Aorta (tissue), 5 donors: ENCODE measurements around the gene ALDH1L1. TPM values are rescaled to one million over a fixed set of nuclear protein-coding genes. Genes with fewer than 3 reads are reported as not detected.
"Not testable (repeated sequence)": the region's sequence is repeated elsewhere in the genome, so short reads cannot be mapped to it uniquely, and the experiment has no call there.

ENCODE experiments used
- ATAC-seq: fragments of 200-7000 bp; cut with Tn5 transposase; one replicate; pipeline ENCODE4 v1.9.1; 2022; ENCODE audit warnings: moderate library complexity; ENCODE audit not compliant: low FRiP score
- DNase-seq, 2 donors: peaks; one replicate each; pipeline ENCODE4 v3.0.0-alpha.2; 2020
- H3K27ac ChIP-seq, 2 donors: one replicate each; pipeline ENCODE4 v1.5.1; 2013; ENCODE audit warnings: low read length in 2 of 2, mild to moderate bottlenecking in 2 of 2, moderate library complexity in 2 of 2, control low read depth in 1 of 2, inconsistent platforms in 1 of 2, low read depth in 1 of 2
- H3K27me3 ChIP-seq, 2 donors: one replicate each; pipeline ENCODE4 v1.6.1; 2013; ENCODE audit warnings: control low read depth in 1 of 2, low read length in 1 of 2, mild to moderate bottlenecking in 1 of 2, moderate library complexity in 1 of 2; ENCODE audit not compliant: insufficient read depth in 2 of 2, control insufficient read depth in 1 of 2
- H3K36me3 ChIP-seq, 2 donors: one replicate each; pipeline ENCODE4 v1.6.1; 2013; ENCODE audit warnings: control low read depth in 1 of 2, low read length in 1 of 2, mild to moderate bottlenecking in 1 of 2; ENCODE audit not compliant: insufficient read depth in 2 of 2, control insufficient read depth in 1 of 2
- H3K4me1 ChIP-seq, 2 donors: one replicate each; pipeline ENCODE4 v1.6.1; 2013; ENCODE audit warnings: low read length in 2 of 2, control low read depth in 1 of 2, mild to moderate bottlenecking in 1 of 2, moderate library complexity in 1 of 2; ENCODE audit not compliant: insufficient read depth in 2 of 2, control insufficient read depth in 1 of 2
- H3K4me3 ChIP-seq, 2 donors: one replicate each; pipeline ENCODE4 v1.5.1; 2013; ENCODE audit warnings: low read length in 2 of 2, control low read depth in 1 of 2, mild to moderate bottlenecking in 1 of 2
- H3K9me3 ChIP-seq: one replicate; pipeline ENCODE4 v1.6.1; 2013; ENCODE audit warnings: mild to moderate bottlenecking, low read length; ENCODE audit not compliant: control insufficient read depth
- WGBS, 2 donors: extraction: QIAGEN DNeasy Blood & Tissue Kit; methylation state at CpG; one replicate each; pipeline ENCODE4 v1.1.7; 2013; 5-methylcytosine and 5-hydroxymethylcytosine counted together
- intact Hi-C, 2 donors: fragments of 100-400 bp; cut with DNase I; formaldehyde crosslinking; loops; one replicate each; pipeline versions ENCODE4 v1.14.2 to v1.15.0; 2022
- polyA plus RNA-seq, 2 donors: library from polyadenylated mRNA; stranded (reverse); fragments of 200-250 nt; gene quantifications; one replicate each; pipeline ENCODE4 v1.2.3, GENCODE V29; 2013
- total RNA-seq, 2 donors: library from RNA; stranded (reverse); fragmentation: NEBNext Ultra II Directional; extraction: Animal tissue kit (Norgen Biotek cat#: 25700); gene quantifications; one replicate each; pipeline ENCODE4 v1.2.1, GENCODE V29; 2021
- donor health status: healthy with polysubstance abuse.
- donor health status: Bipolar disorder and iron deficiency.
- donor health status: DM: no; HTN: no; CAD: no.
- donor health status: DM: no; HTN: no; CAD: no.
- donor health status: DM: yes; HTN: yes; CAD: no.

ALDH1L1 gene
- total and polyA plus RNA-seq, 4 donors, result 10.9 to 91.2 (median 22.8) TPM

DNA sequence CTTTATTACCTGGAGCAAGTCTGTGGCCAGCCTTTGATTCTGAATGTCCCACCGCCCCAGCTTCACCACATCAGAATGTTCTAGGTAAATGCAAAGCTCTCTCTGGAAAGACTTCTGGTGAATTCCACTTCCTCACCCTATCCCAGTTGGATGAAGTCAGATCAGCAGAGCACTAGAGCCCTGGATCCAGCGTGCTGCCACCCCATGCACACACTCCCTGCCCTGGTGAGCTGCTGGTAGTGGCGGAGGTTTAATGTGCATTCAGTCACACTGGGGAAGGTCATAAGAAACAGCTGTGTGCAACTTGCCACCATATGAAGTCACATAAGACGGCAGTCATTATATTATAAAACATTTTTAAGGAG lies 80.1 kb downstream of the ALDH1L1 start:
- 25 to 37% methylated on average over 4 of the region's 4 CpGs for WGBS, 2 donors
- intact Hi-C loops, result loop anchor here in 1 of 2 donors (1.0 to 5.0 kb wide), 3 partner anchors 16 to 108 kb away; partner anchors contain the start of gene SLC41A3
- DNase-seq (no peak), ATAC-seq (no peak)
- Histone ChIP-seq H3K4me3 (no peak overlapping the region), H3K27me3 (no peaks in the 10 kb centered on the region), H3K4me1 (peaks cover 2 to 7% of the 10 kb centered on the region in 2 donors), H3K27ac (peak overlapping the region; percentile 59 to 61), H3K9me3 (no peaks in the 10 kb centered on the region), H3K36me3 (no peaks in the 10 kb centered on the region)

- H3K4me3 ChIP-seq, result no peak overlapping the region
- WGBS, 2 donors, result 56 to 67% methylated on average over 2 of the region's 2 CpGs
- peaks cover 2 to 7% of the 10 kb centered on the region in 2 donors for H3K4me1 ChIP-seq
Measured at GRCh38 chr3:126098391-126098858, 82.0 kb downstream of the ALDH1L1 start.

GRCh38 chr3:126097801-126098200 lies 82.6 kb downstream of the ALDH1L1 start:
- Histone ChIP-seq H3K4me3 (no peak overlapping the region), H3K4me1 (peaks cover 2 to 7% of the 10 kb centered on the region in 2 donors), H3K27ac (no peak overlapping the region), H3K27me3 (no peaks in the 10 kb centered on the region), H3K36me3 (no peaks in the 10 kb centered on the region), H3K9me3 (no peaks in the 10 kb centered on the region)
- DNase-seq, result no peak
- intact Hi-C loops, result no loop called here
- ATAC-seq, result no peak

More at GRCh38 chr3:126098391-126098858, 82.0 kb downstream of the ALDH1L1 start:
- Histone ChIP-seq H3K9me3 (no peaks in the 10 kb centered on the region), H3K36me3 (no peaks in the 10 kb centered on the region), H3K27me3 (no peaks in the 10 kb centered on the region), H3K27ac (peak overlapping the region in 1 of 2 donors; percentile 26)
- DNase-seq, result no peak
- intact Hi-C loops, result no loop called here
- no peak for ATAC-seq

- 78 to 95% methylated on average over 6 of the region's 6 CpGs for WGBS, 2 donors
Measured at GRCh38 chr3:126096274-126096673, 84.1 kb downstream of the ALDH1L1 start.

GRCh38 chr3:126092128-126092527 lies 88.3 kb downstream of the ALDH1L1 start:
- H3K4me3 ChIP-seq, H3K27ac ChIP-seq, ATAC-seq, DNase-seq, H3K27me3 ChIP-seq, intact Hi-C loops, H3K36me3 ChIP-seq, H3K9me3 ChIP-seq, H3K4me1 ChIP-seq: not testable (repeated sequence)
- 96 to 97% methylated on average over 5 of the region's 5 CpGs for WGBS, 2 donors

More at GRCh38 chr3:126096274-126096673, 84.1 kb downstream of the ALDH1L1 start:
- H3K9me3 ChIP-seq, DNase-seq, H3K27ac ChIP-seq, H3K27me3 ChIP-seq, H3K36me3 ChIP-seq, H3K4me3 ChIP-seq, ATAC-seq, intact Hi-C loops, H3K4me1 ChIP-seq: not testable (repeated sequence)

GRCh38 chr3:126087552-126088175 lies 92.7 kb downstream of the ALDH1L1 start:
- no peak overlapping the region for H3K4me3 ChIP-seq
- ATAC-seq, result no peak
- intact Hi-C loops, result no loop called here
- no peak for DNase-seq
- no peaks in the 10 kb centered on the region for H3K9me3 ChIP-seq
- no peaks in the 10 kb centered on the region for H3K27me3 ChIP-seq
- no peaks in the 10 kb centered on the region for H3K36me3 ChIP-seq
- WGBS, 2 donors, result 100% methylated on average over 1 of the region's 1 CpG
- H3K4me1 ChIP-seq, result no peaks in the 10 kb centered on the region
- no peak overlapping the region for H3K27ac ChIP-seq

DNA sequence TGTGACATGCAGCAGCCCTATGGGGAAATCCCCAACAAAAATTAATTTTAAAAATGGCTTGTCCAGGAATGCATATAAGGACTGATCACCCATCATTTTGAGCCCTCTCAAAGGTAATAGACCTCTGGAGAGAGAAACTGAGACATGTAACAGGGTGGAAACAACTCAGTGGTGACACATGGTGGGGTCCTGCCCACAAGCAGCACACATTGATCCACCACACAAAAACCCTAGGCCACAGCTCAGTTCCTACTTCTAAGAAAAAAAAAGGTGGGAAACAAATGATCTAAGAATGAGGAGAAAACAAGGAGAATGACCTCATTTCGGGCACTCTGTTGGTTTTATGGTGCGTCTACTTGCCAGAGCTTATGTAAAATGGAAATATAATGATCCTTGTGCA lies 94.5 kb downstream of the ALDH1L1 start:
- H3K27ac ChIP-seq, result no peak overlapping the region
- intact Hi-C loops, result no loop called here
- WGBS, 2 donors, result 50 to 85% methylated on average over 2 of the region's 2 CpGs

DNA sequence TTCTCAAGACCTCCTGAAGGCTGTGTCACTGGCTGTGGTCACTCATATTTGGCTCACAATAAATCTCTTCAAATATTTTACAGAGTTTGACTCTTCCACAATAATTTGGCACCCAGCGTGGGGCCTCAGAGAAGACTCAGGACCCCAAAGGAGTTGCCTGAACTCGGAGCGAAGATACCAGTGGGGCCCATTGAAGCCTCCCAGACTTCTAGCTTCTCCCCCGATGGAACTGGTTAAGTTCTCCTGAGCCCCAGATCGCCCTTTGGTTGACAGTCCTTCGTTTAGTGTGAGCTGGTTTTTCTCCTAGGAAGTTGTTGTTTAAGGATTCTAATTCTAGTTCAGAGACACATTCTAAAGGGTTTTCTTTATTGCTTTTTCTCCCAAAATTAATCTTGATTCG lies 95.1 kb downstream of the ALDH1L1 start:
- Histone ChIP-seq H3K27ac (no peak overlapping the region), H3K27me3 (no peaks in the 10 kb centered on the region), H3K4me1 (no peaks in the 10 kb centered on the region), H3K4me3 (no peak overlapping the region), H3K36me3 (no peaks in the 10 kb centered on the region), H3K9me3 (no peaks in the 10 kb centered on the region)
- WGBS, 2 donors, result 97 to 98% methylated on average over 7 of the region's 7 CpGs
- intact Hi-C loops, result no loop called here
- DNase-seq, result no peak
- no peak for ATAC-seq

More for the DNA sequence above, 94.5 kb downstream of the ALDH1L1 start:
- no peaks in the 10 kb centered on the region for H3K27me3 ChIP-seq
- no peaks in the 10 kb centered on the region for H3K36me3 ChIP-seq
- ATAC-seq, result no peak
- no peak overlapping the region for H3K4me3 ChIP-seq
- H3K9me3 ChIP-seq, result no peaks in the 10 kb centered on the region
- DNase-seq, result no peak
- no peaks in the 10 kb centered on the region for H3K4me1 ChIP-seq

- H3K4me1 ChIP-seq, result no peaks in the 10 kb centered on the region
- H3K36me3 ChIP-seq, result no peaks in the 10 kb centered on the region
- intact Hi-C loops, result loop anchor here in 1 of 2 donors (1.0 kb wide), 1 partner anchor 16 kb away; no protein-coding TSS in a partner anchor
- 55 to 56% methylated on average over 5 of the region's 5 CpGs for WGBS, 2 donors
- DNase-seq (no peak), ATAC-seq (no peak)
- no peaks in the 10 kb centered on the region for H3K27me3 ChIP-seq
- H3K4me3 ChIP-seq, result peak overlapping the region; percentile 71 to 99
- H3K9me3 ChIP-seq, result no peaks in the 10 kb centered on the region
- peak overlapping the region in 1 of 2 donors; percentile 44 for H3K27ac ChIP-seq
Measured at GRCh38 chr3:126084768-126085180, 95.6 kb downstream of the ALDH1L1 start.
